ENCODE results near the gene RFC4. TPM values are rescaled to one million over a fixed set of nuclear protein-coding genes. Genes with fewer than 3 reads are reported as not detected.
A peak's percentile ranks its signal among the peaks of the same experiment; 100 is the strongest.
"Not testable (repeated sequence)": the region's sequence is repeated elsewhere in the genome, so short reads cannot be mapped to it uniquely, and the experiment has no call there.

The RFC4 gene
- total RNA-seq, 1 donor from 2014 or later: 18.1 TPM

GRCh38 chr3:186818516-186818915 lies 12.2 kb upstream of the RFC4 start:
- Mint-ChIP-seq H3K27me3 (ENCODE audit: unreplicated experiment) (no peaks in the 10 kb centered on the region), H3K4me1 (ENCODE audit: unreplicated experiment) (peaks cover 23% of the 10 kb centered on the region), H3K27ac (ENCODE audit: unreplicated experiment) (no peak overlapping the region), H3K4me3 (ENCODE audit: unreplicated experiment) (no peak overlapping the region), H3K36me3 (ENCODE audit: unreplicated experiment) (no peaks in the 10 kb centered on the region), H3K9me3 (ENCODE audit: unreplicated experiment) (no peaks in the 10 kb centered on the region)
- no peak for TF ChIP-seq CTCF (IDR thresholded peaks at IDR 0.05)
- DNase-seq (ENCODE audit: extremely low spot score, unreplicated experiment): no peak

GRCh38 chr3:186815435-186815834 lies 9.2 kb upstream of the RFC4 start:
- H3K9me3 Mint-ChIP-seq (ENCODE audit: unreplicated experiment): no peaks in the 10 kb centered on the region
- no peak overlapping the region for H3K4me3 Mint-ChIP-seq (ENCODE audit: unreplicated experiment)
- TF ChIP-seq CTCF (IDR thresholded peaks at IDR 0.05): no peak
- H3K4me1 Mint-ChIP-seq (ENCODE audit: unreplicated experiment): no peaks in the 10 kb centered on the region
- no peak overlapping the region for H3K27ac Mint-ChIP-seq (ENCODE audit: unreplicated experiment)
- no peaks in the 10 kb centered on the region for H3K36me3 Mint-ChIP-seq (ENCODE audit: unreplicated experiment)
- DNase-seq (ENCODE audit: extremely low spot score, unreplicated experiment): no peak
- H3K27me3 Mint-ChIP-seq (ENCODE audit: unreplicated experiment): no peaks in the 10 kb centered on the region

DNA sequence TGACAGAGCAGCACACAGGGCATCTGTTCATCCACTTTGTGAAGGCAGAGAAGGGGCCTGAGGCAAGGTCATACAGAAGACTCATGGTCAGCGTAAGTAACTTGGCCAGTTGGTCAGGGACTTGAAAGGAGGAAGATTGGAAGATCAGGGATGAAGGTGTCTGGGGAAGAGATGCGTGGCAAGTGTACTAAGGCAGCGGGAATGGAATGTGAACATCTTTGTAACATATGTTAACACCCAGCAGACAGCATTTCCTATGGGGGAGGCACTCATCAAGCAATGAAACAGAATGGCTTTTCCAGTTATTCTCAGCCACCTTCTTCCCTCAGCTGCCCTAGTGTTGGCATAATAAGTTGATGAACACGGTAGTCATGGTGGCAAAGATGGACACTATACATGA lies 7.8 kb upstream of the RFC4 start:
- H3K36me3 Mint-ChIP-seq (ENCODE audit: unreplicated experiment): no peaks in the 10 kb centered on the region
- no peak overlapping the region for H3K4me3 Mint-ChIP-seq (ENCODE audit: unreplicated experiment)
- no peak for TF ChIP-seq CTCF (IDR thresholded peaks at IDR 0.05)
- H3K27me3 Mint-ChIP-seq (ENCODE audit: unreplicated experiment): no peaks in the 10 kb centered on the region
- DNase-seq (ENCODE audit: extremely low spot score, unreplicated experiment): no peak
- no peaks in the 10 kb centered on the region for H3K9me3 Mint-ChIP-seq (ENCODE audit: unreplicated experiment)
- H3K4me1 Mint-ChIP-seq (ENCODE audit: unreplicated experiment): no peaks in the 10 kb centered on the region
- no peak overlapping the region for H3K27ac Mint-ChIP-seq (ENCODE audit: unreplicated experiment)

- not testable (repeated sequence) for H3K9me3 Mint-ChIP-seq (ENCODE audit: unreplicated experiment); H3K4me1 Mint-ChIP-seq (ENCODE audit: unreplicated experiment); H3K36me3 Mint-ChIP-seq (ENCODE audit: unreplicated experiment); H3K27ac Mint-ChIP-seq (ENCODE audit: unreplicated experiment); H3K27me3 Mint-ChIP-seq (ENCODE audit: unreplicated experiment); DNase-seq (ENCODE audit: extremely low spot score, unreplicated experiment); H3K4me3 Mint-ChIP-seq (ENCODE audit: unreplicated experiment)
These were observed 5.0 kb upstream of the RFC4 start for GRCh38 chr3:186811313-186811712.

GRCh38 chr3:186810336-186810996 lies 4.2 kb upstream of the RFC4 start:
- Mint-ChIP-seq H3K27ac (ENCODE audit: unreplicated experiment) (no peak overlapping the region), H3K9me3 (ENCODE audit: unreplicated experiment) (no peaks in the 10 kb centered on the region), H3K4me1 (ENCODE audit: unreplicated experiment) (peaks cover 10% of the 10 kb centered on the region), H3K36me3 (ENCODE audit: unreplicated experiment) (no peaks in the 10 kb centered on the region), H3K4me3 (ENCODE audit: unreplicated experiment) (no peak overlapping the region), H3K27me3 (ENCODE audit: unreplicated experiment) (no peaks in the 10 kb centered on the region)
- no peak for TF ChIP-seq CTCF (IDR thresholded peaks at IDR 0.05)
- DNase-seq (ENCODE audit: extremely low spot score, unreplicated experiment): no peak

DNA sequence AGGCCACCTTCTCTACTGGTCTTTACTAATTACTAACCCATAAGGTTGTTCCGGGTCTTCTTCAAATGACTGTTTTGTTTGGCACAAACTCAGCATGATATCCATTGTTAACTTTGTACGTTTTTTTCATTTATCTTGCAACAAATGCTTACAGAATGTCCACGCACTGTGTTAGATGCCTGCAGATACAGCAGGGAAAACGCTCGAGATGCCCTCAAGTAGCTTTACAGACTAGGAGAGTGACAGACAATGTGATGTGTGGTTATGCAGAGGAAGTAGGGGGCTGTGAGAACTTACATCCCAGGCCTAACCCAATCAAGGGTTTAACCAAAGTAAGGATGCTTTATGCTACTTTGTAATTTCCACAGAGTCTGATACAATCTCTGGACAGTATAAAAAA lies 949 bp upstream of the RFC4 start:
- Mint-ChIP-seq H3K27ac (ENCODE audit: unreplicated experiment) (no peak overlapping the region), H3K27me3 (ENCODE audit: unreplicated experiment) (no peaks in the 10 kb centered on the region)

DNA sequence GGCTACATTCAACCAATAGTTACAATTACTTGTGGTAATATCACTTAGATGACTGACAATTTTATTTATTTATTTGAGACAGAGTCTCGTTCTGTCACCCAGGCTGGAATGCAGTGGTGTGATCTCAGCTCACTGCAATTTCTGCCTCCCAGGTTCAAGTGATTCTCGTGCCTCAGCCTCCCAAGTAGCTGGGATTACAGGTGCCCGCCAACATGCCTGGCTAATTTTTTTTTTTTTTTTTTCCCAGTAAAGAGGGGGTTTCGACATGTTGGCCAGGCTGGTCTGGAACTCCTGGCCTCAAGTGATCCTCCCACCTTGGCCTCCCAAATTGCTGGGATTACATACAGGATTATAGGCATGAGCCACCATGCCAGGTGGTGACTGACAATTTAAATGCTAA lies 2.8 kb downstream of the RFC4 start:
- H3K4me1 Mint-ChIP-seq (ENCODE audit: unreplicated experiment): peaks cover 14% of the 10 kb centered on the region
- H3K9me3 Mint-ChIP-seq (ENCODE audit: unreplicated experiment): not testable (repeated sequence)

More for the DNA sequence above, 949 bp upstream of the RFC4 start:
- peak overlapping the region; percentile 89 for H3K4me3 Mint-ChIP-seq (ENCODE audit: unreplicated experiment)
- H3K4me1 Mint-ChIP-seq (ENCODE audit: unreplicated experiment): peaks cover 14% of the 10 kb centered on the region
- peak; percentile 36 for DNase-seq (ENCODE audit: extremely low spot score, unreplicated experiment)
- peaks cover 4% of the 10 kb centered on the region for H3K36me3 Mint-ChIP-seq (ENCODE audit: unreplicated experiment)
- no peak for TF ChIP-seq CTCF (IDR thresholded peaks at IDR 0.05)
- H3K9me3 Mint-ChIP-seq (ENCODE audit: unreplicated experiment): no peaks in the 10 kb centered on the region

More for the DNA sequence above, 2.8 kb downstream of the RFC4 start:
- H3K27me3 Mint-ChIP-seq (ENCODE audit: unreplicated experiment); H3K27ac Mint-ChIP-seq (ENCODE audit: unreplicated experiment); H3K4me3 Mint-ChIP-seq (ENCODE audit: unreplicated experiment); DNase-seq (ENCODE audit: extremely low spot score, unreplicated experiment): not testable (repeated sequence)
- H3K36me3 Mint-ChIP-seq (ENCODE audit: unreplicated experiment): peaks cover 11% of the 10 kb centered on the region

All from osteocyte (in vitro differentiated cells).